H1 (cell line): ENCODE data around the gene TANC1. TPM values are rescaled to one million over a fixed set of nuclear protein-coding genes. Genes with fewer than 3 reads are reported as not detected.

Experiments
- BACH1 ChIP-seq: IDR thresholded peaks from 2 replicates; pipeline ENCODE4 v1.6.1; 2012; ENCODE audit warnings: low read length, improper control_type of control experiment
- BCL11A ChIP-seq, 2 experiments: IDR thresholded peaks; one replicate each; pipeline ENCODE4 v1.6.1; 2011; ENCODE audit warnings: low read depth in 2 of 2, low read length in 2 of 2, mild to moderate bottlenecking in 2 of 2
- EGR1 ChIP-seq: IDR thresholded peaks from 2 replicates; pipeline ENCODE4 v1.6.1; 2011; ENCODE audit warnings: low read depth, low read length, borderline replicate concordance
- RXRA ChIP-seq: IDR thresholded peaks from 2 replicates; pipeline ENCODE4 v1.6.1; 2011; ENCODE audit warnings: low read depth, mild to moderate bottlenecking, low read length, moderate library complexity; ENCODE audit not compliant: insufficient read depth
- TAF7 ChIP-seq: optimal IDR thresholded peaks from 2 replicates; pipeline ENCODE3; 2011; ENCODE audit warnings: low read depth, mild to moderate bottlenecking, inconsistent platforms, low read length, moderate library complexity, borderline replicate concordance
- TBP ChIP-seq: IDR thresholded peaks from 2 replicates; pipeline ENCODE4 v1.6.1; 2011; ENCODE audit warnings: low read depth, low read length, improper control_type of control experiment
- YY1 ChIP-seq: IDR thresholded peaks from 2 replicates; pipeline ENCODE4 v1.6.1; 2011; ENCODE audit warnings: low read depth, mild to moderate bottlenecking, low read length
- ZNF274 ChIP-seq: IDR thresholded peaks from 2 replicates; pipeline ENCODE4 v1.7.0; 2012; ENCODE audit warnings: low read length, borderline replicate concordance; ENCODE audit errors: extremely low read depth
- polyA plus RNA-seq, 7 experiments: library from polyadenylated mRNA; depleted of rRNA in 3 of 7; stranded (reverse) in 5 of 7; unstranded in 2 of 7; fragments of >200 nt in 5 of 7; fragments of 200-250 nt in 2 of 7; gene quantifications; 1 replicate in 5 of 7; 2 replicates in 1 of 7; 4 replicates in 1 of 7; pipeline versions ENCODE4 v1.2.1 to v1.2.3, GENCODE V29; 2011 to 2013; ENCODE audit warnings: missing spikeins in 2 of 7, mixed read lengths in 2 of 7
- total RNA-seq: library from RNA; stranded (reverse); fragmentation: NEBNext Ultra II Directional; extraction: Animal tissue kit (Norgen Biotek cat#: 25700); gene quantifications from 2 replicates; pipeline ENCODE4 v1.2.1, GENCODE V29; 2021
- TF ChIP-seq, protein P1 (sequence below): fragments of 300-600 bp; sonication (generic); IDR thresholded peaks from 2 replicates; pipeline ENCODE4 v1.7.1; 2012; ENCODE audit warnings: low read length, moderate library complexity, mild to moderate bottlenecking, inconsistent platforms; ENCODE audit not compliant: insufficient replicate concordance
- TF ChIP-seq, protein P2 (sequence below): IDR thresholded peaks from 2 replicates; pipeline ENCODE4 v1.6.1; 2012; ENCODE audit warnings: inconsistent platforms

The TANC1 gene
- total and polyA plus RNA-seq, 2 of the 8 experiments (the other 6 are each of a cell fraction or from before 2014, with no cell fraction given), result 4.1 to 7.6 TPM

DNA sequence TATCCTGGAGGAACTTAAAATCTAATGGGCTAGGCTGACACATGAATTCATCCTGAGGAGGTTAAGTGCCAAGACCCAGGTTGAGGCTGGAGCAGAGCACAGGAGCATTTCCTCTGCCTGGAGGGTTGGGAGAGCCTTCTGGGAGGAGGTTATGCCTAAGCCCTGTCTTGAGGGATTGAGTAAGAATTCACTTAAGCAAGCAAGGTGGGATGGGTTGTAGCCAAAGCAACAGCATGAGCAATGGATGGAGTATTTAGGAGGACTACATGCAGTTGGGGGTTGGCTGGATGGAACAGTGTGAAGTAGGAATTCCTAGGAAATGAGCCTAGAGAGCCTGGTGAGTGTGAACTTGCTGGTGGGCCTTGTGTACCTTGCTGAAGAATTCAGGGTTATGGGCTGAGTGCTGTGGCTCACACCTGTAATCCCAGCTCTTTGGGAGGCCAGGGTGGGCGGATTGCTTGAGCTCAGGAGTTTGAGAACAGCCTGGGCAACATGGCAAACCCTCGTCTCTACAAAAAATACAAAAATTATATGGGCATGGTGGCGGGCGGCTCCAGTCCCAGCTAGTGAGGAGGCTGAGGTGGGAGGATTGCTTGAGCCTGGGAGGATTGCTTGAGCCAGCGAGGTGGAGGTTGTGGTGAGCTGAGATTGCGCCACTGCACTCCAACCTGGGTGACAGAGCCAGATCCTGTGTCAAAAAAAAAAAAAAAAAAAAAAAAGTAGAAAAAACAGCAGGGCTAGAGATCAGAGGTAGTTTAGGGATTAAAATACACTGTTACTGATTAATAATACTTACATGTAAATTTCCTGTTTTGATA is 22.2 kb downstream of the TANC1 start (continued):
- TF ChIP-seq, protein P1, sequence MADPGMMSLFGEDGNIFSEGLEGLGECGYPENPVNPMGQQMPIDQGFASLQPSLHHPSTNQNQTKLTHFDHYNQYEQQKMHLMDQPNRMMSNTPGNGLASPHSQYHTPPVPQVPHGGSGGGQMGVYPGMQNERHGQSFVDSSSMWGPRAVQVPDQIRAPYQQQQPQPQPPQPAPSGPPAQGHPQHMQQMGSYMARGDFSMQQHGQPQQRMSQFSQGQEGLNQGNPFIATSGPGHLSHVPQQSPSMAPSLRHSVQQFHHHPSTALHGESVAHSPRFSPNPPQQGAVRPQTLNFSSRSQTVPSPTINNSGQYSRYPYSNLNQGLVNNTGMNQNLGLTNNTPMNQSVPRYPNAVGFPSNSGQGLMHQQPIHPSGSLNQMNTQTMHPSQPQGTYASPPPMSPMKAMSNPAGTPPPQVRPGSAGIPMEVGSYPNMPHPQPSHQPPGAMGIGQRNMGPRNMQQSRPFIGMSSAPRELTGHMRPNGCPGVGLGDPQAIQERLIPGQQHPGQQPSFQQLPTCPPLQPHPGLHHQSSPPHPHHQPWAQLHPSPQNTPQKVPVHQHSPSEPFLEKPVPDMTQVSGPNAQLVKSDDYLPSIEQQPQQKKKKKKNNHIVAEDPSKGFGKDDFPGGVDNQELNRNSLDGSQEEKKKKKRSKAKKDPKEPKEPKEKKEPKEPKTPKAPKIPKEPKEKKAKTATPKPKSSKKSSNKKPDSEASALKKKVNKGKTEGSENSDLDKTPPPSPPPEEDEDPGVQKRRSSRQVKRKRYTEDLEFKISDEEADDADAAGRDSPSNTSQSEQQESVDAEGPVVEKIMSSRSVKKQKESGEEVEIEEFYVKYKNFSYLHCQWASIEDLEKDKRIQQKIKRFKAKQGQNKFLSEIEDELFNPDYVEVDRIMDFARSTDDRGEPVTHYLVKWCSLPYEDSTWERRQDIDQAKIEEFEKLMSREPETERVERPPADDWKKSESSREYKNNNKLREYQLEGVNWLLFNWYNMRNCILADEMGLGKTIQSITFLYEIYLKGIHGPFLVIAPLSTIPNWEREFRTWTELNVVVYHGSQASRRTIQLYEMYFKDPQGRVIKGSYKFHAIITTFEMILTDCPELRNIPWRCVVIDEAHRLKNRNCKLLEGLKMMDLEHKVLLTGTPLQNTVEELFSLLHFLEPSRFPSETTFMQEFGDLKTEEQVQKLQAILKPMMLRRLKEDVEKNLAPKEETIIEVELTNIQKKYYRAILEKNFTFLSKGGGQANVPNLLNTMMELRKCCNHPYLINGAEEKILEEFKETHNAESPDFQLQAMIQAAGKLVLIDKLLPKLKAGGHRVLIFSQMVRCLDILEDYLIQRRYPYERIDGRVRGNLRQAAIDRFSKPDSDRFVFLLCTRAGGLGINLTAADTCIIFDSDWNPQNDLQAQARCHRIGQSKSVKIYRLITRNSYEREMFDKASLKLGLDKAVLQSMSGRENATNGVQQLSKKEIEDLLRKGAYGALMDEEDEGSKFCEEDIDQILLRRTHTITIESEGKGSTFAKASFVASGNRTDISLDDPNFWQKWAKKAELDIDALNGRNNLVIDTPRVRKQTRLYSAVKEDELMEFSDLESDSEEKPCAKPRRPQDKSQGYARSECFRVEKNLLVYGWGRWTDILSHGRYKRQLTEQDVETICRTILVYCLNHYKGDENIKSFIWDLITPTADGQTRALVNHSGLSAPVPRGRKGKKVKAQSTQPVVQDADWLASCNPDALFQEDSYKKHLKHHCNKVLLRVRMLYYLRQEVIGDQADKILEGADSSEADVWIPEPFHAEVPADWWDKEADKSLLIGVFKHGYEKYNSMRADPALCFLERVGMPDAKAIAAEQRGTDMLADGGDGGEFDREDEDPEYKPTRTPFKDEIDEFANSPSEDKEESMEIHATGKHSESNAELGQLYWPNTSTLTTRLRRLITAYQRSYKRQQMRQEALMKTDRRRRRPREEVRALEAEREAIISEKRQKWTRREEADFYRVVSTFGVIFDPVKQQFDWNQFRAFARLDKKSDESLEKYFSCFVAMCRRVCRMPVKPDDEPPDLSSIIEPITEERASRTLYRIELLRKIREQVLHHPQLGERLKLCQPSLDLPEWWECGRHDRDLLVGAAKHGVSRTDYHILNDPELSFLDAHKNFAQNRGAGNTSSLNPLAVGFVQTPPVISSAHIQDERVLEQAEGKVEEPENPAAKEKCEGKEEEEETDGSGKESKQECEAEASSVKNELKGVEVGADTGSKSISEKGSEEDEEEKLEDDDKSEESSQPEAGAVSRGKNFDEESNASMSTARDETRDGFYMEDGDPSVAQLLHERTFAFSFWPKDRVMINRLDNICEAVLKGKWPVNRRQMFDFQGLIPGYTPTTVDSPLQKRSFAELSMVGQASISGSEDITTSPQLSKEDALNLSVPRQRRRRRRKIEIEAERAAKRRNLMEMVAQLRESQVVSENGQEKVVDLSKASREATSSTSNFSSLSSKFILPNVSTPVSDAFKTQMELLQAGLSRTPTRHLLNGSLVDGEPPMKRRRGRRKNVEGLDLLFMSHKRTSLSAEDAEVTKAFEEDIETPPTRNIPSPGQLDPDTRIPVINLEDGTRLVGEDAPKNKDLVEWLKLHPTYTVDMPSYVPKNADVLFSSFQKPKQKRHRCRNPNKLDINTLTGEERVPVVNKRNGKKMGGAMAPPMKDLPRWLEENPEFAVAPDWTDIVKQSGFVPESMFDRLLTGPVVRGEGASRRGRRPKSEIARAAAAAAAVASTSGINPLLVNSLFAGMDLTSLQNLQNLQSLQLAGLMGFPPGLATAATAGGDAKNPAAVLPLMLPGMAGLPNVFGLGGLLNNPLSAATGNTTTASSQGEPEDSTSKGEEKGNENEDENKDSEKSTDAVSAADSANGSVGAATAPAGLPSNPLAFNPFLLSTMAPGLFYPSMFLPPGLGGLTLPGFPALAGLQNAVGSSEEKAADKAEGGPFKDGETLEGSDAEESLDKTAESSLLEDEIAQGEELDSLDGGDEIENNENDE, result no peak
- TF ChIP-seq EGR1, result no peak
- no peak for TF ChIP-seq BACH1
- no peak for TF ChIP-seq BCL11A (IDR thresholded peaks at IDR 0.05; ENCODE audit: low read depth in 2 of 2, low read length in 2 of 2)
- TF ChIP-seq TBP, result no peak
- TF ChIP-seq YY1, result no peak
- TF ChIP-seq, protein P2, sequence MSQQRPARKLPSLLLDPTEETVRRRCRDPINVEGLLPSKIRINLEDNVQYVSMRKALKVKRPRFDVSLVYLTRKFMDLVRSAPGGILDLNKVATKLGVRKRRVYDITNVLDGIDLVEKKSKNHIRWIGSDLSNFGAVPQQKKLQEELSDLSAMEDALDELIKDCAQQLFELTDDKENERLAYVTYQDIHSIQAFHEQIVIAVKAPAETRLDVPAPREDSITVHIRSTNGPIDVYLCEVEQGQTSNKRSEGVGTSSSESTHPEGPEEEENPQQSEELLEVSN, result no peak
- no peak for TF ChIP-seq ZNF274
- no peak for TF ChIP-seq RXRA
- TF ChIP-seq TAF7, result no peak
